ENCODE results near the gene ZSCAN20.
A peak's percentile ranks its signal among the peaks of the same experiment; 100 is the strongest.
"Not testable (repeated sequence)": the region's sequence is repeated elsewhere in the genome, so short reads cannot be mapped to it uniquely, and the experiment has no call there.

ZSCAN20 gene

GRCh38 chr1:33494929-33495328, 22.5 kb downstream of the ZSCAN20 start:
- DNase-seq = no peak

GRCh38 chr1:33497410-33497809, 25.0 kb downstream of the ZSCAN20 start:
- no peak for DNase-seq

GRCh38 chr1:33500547-33500946, 28.1 kb downstream of the ZSCAN20 start:
- no peak for DNase-seq

- no peak for DNase-seq
Measured at GRCh38 chr1:33501309-33501708, 28.9 kb downstream of the ZSCAN20 start.

- DNase-seq = no peak
Measured at GRCh38 chr1:33501774-33502173, 29.3 kb downstream of the ZSCAN20 start.

- DNase-seq = peak; percentile 49
Measured at GRCh38 chr1:33502726-33503125, 30.3 kb downstream of the ZSCAN20 start.

- DNase-seq = no peak
Measured at GRCh38 chr1:33503506-33503905, 31.1 kb downstream of the ZSCAN20 start.

GRCh38 chr1:33507661-33508060, 35.2 kb downstream of the ZSCAN20 start:
- DNase-seq = no peak

- no peak for DNase-seq
Measured at GRCh38 chr1:33508151-33508550, 35.7 kb downstream of the ZSCAN20 start.

- not testable (repeated sequence) for DNase-seq
Measured at GRCh38 chr1:33509276-33509675, 36.8 kb downstream of the ZSCAN20 start.

GRCh38 chr1:33512226-33513011, 40.0 kb downstream of the ZSCAN20 start:
- DNase-seq = no peak

GRCh38 chr1:33515112-33515511, 42.7 kb downstream of the ZSCAN20 start:
- DNase-seq = no peak

GRCh38 chr1:33515607-33516006, 43.2 kb downstream of the ZSCAN20 start:
- no peak for DNase-seq

GRCh38 chr1:33516428-33516827, 44.0 kb downstream of the ZSCAN20 start:
- no peak for DNase-seq

GRCh38 chr1:33516891-33517567, 44.6 kb downstream of the ZSCAN20 start:
- DNase-seq = no peak

- DNase-seq = no peak
Measured at GRCh38 chr1:33517596-33518250, 45.3 kb downstream of the ZSCAN20 start.

- no peak for DNase-seq
Measured at GRCh38 chr1:33519240-33519884, 46.9 kb downstream of the ZSCAN20 start.

GRCh38 chr1:33524586-33524985, 52.1 kb downstream of the ZSCAN20 start:
- DNase-seq = no peak

GRCh38 chr1:33527934-33528333, 55.5 kb downstream of the ZSCAN20 start:
- no peak for DNase-seq

GRCh38 chr1:33529957-33530356, 57.5 kb downstream of the ZSCAN20 start:
- no peak for DNase-seq

- no peak for DNase-seq
Measured at GRCh38 chr1:33532250-33532649, 59.8 kb downstream of the ZSCAN20 start.

GRCh38 chr1:33532936-33533335, 60.5 kb downstream of the ZSCAN20 start:
- no peak for DNase-seq

GRCh38 chr1:33535334-33535733, 62.9 kb downstream of the ZSCAN20 start:
- DNase-seq = no peak
